GM13976 (cell line): Measurements from ENCODE around the gene ARRDC1.

Experiments used
- DNase-seq: peaks from one replicate; pipeline ENCODE4 v3.0.0; 2012; ENCODE audit warnings: low spot score
- CTCF ChIP-seq: IDR thresholded peaks from 2 replicates; pipeline ENCODE4 v1.5.1; 2012; ENCODE audit warnings: borderline replicate concordance, mild to moderate bottlenecking; ENCODE audit not compliant: insufficient read depth; ENCODE audit errors: extremely low read depth, missing control alignments, control extremely low read depth
- in situ Hi-C: fragments of 300-500 bp; cut with MboI; formaldehyde crosslinking; loops from one replicate; pipeline ENCODE4 v1.12.0; 2022; ENCODE audit warnings: low sequenced_read_pairs, mixed read lengths, inconsistent platforms; ENCODE audit not compliant: unreplicated experiment

ARRDC1 gene

GRCh38 chr9:137650259-137650658 is 44.8 kb downstream of the ARRDC1 start:
- in situ Hi-C loops, result no loop called here
- DNase-seq, result no peak

GRCh38 chr9:137650779-137651178 is 45.3 kb downstream of the ARRDC1 start:
- no peak for TF ChIP-seq CTCF
- in situ Hi-C loops, result no loop called here
- no peak for DNase-seq

More at GRCh38 chr9:137650259-137650658, 44.8 kb downstream of the ARRDC1 start:
- TF ChIP-seq CTCF, result no peak

GRCh38 chr9:137656416-137656815 is 50.9 kb downstream of the ARRDC1 start:
- no peak for TF ChIP-seq CTCF
- DNase-seq, result no peak
- in situ Hi-C loops, result no loop called here

GRCh38 chr9:137657606-137658005 is 52.1 kb downstream of the ARRDC1 start:
- in situ Hi-C loops, result no loop called here
- DNase-seq, result no peak
- TF ChIP-seq CTCF, result no peak

GRCh38 chr9:137658781-137659180 is 53.3 kb downstream of the ARRDC1 start:
- in situ Hi-C loops, result no loop called here
- no peak for TF ChIP-seq CTCF
- DNase-seq, result no peak

- TF ChIP-seq CTCF, result no peak
- in situ Hi-C loops, result no loop called here
- no peak for DNase-seq
Measured at GRCh38 chr9:137660144-137660543, 54.7 kb downstream of the ARRDC1 start.

GRCh38 chr9:137663584-137663983 is 58.1 kb downstream of the ARRDC1 start:
- in situ Hi-C loops, result no loop called here
- TF ChIP-seq CTCF, result no peak

More at GRCh38 chr9:137663584-137663983, 58.1 kb downstream of the ARRDC1 start:
- DNase-seq, result no peak
